ENCODE results near the gene CLCN2. TPM values are rescaled to one million over a fixed set of nuclear protein-coding genes. Genes with fewer than 3 reads are reported as not detected.
A peak's percentile ranks its signal among the peaks of the same experiment; 100 is the strongest.

The CLCN2 gene
- total and polyA plus RNA-seq, 11 donors: 1.2 to 3.6 (median 2.0) TPM

DNA sequence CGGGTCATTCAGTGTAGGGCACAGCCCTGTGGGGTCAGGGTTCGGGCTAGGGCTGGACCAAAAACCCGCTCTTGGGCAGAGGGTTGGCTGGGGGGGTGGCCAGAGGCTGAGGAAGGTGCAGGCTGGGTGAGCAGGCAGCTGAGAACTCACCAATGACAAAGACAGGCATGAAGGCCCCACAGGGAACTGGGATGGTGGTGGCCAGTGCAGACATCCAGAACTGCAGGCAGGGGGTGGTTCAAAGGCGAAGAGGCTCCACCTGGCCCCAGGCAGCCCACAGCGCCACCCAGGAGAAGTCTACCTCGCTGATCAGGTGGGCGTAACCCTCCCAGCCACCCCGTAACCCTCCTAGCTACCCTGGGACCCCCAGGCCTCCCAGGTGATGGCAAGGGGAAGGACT lies 6.7 kb downstream of the CLCN2 start:
- no peaks in the 10 kb centered on the region for H3K9me3 ChIP-seq
- ATAC-seq (no peak), DNase-seq (no peak)
- peaks cover 0 to 8% (median 0%) of the 10 kb centered on the region in 12 donors for H3K4me1 ChIP-seq
- intact Hi-C loops (cut with DNase I): loop anchor here in 1 of 10 donors (5.0 kb wide), 1 partner anchor 47 kb away; no protein-coding TSS in a partner anchor
- H3K4me3 ChIP-seq: no peak overlapping the region
- 74 to 84% (median 83%) methylated on average over 4 to 8 of the region's 8 CpGs for WGBS, 4 donors
- no peaks in the 10 kb centered on the region for H3K27me3 ChIP-seq
- TF ChIP-seq POLR2A (IDR thresholded peaks at IDR 0.05): no peak
- TF ChIP-seq, protein P1, sequence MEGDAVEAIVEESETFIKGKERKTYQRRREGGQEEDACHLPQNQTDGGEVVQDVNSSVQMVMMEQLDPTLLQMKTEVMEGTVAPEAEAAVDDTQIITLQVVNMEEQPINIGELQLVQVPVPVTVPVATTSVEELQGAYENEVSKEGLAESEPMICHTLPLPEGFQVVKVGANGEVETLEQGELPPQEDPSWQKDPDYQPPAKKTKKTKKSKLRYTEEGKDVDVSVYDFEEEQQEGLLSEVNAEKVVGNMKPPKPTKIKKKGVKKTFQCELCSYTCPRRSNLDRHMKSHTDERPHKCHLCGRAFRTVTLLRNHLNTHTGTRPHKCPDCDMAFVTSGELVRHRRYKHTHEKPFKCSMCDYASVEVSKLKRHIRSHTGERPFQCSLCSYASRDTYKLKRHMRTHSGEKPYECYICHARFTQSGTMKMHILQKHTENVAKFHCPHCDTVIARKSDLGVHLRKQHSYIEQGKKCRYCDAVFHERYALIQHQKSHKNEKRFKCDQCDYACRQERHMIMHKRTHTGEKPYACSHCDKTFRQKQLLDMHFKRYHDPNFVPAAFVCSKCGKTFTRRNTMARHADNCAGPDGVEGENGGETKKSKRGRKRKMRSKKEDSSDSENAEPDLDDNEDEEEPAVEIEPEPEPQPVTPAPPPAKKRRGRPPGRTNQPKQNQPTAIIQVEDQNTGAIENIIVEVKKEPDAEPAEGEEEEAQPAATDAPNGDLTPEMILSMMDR (IDR thresholded peaks at IDR 0.05): no peak
- H3K27ac ChIP-seq: no peak overlapping the region
- peaks cover 0 to 20% (median 2%) of the 10 kb centered on the region in 9 donors for H3K36me3 ChIP-seq

DNA sequence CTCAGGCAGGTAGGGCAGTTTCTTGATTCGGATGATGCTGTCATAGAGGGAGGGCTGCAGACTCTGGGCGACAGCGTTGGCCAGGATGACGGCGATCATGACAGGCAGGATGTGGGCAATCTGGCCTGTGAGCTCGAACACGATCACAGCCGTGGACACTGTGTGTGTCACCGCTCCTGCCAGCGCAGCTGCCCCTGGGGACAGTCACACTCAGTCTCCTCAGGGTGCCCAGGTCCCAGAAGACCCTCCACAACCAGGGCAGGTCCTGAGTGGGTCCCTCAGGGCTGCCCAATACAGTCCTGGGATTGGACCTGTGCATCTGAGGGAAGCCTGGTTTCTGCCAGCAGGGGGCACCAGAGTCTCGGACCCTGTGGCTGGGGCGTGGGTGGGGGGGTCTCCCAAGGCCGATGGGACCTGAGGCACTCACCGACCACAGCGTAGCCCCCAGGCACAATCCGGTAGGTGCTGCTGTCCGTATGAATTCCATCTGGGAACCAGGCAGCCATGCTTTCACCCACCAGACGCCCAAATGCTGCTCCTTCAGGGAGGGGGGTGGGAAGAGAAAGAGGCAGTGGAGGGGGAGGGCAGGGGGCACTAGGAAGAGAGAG lies 7.2 kb downstream of the CLCN2 start:
- no peaks in the 10 kb centered on the region for H3K27me3 ChIP-seq
- ATAC-seq (peak in 3 of 4 donors; percentile 17 to 41 (median 26)), DNase-seq (peak in 2 of 5 donors; percentile 50 to 57)
- no peaks in the 10 kb centered on the region for H3K9me3 ChIP-seq
- H3K36me3 ChIP-seq: peaks cover 0 to 20% (median 2%) of the 10 kb centered on the region in 9 donors
- no peak overlapping the region for H3K4me3 ChIP-seq
- TF ChIP-seq POLR2A (IDR thresholded peaks at IDR 0.05): no peak
- TF ChIP-seq, protein P1 (IDR thresholded peaks at IDR 0.05): peak; percentile 55 to 75 (median 66)
- intact Hi-C loops (cut with DNase I): no loop called here
- WGBS, 4 donors: 19 to 73% (median 55%) methylated on average over 8 to 18 of the region's 18 CpGs
- no peak overlapping the region for H3K27ac ChIP-seq
- peaks cover 0 to 4% (median 0%) of the 10 kb centered on the region in 12 donors for H3K4me1 ChIP-seq

DNA sequence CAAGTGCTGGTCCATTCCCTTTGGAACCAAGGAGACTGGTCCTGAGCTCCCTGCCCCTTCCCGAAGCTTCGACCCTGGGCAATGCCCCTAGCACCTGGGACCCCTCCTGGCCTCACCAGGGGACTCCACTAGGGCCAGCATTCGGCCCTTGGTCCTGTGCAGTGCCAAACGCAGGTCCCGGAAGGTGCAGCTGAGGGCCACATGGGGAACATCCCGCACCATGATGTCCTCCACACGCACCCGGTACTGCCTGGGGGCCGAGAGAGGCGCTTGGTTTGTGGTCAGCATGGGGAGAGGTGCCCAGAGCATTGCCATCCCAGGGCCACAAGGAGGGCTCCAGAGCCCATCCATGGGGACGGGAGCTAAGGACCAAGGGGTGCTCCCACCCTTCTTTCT lies 7.9 kb downstream of the CLCN2 start:
- Histone ChIP-seq H3K36me3 (peaks cover 0 to 20% (median 2%) of the 10 kb centered on the region in 9 donors), H3K4me3 (no peak overlapping the region), H3K9me3 (no peaks in the 10 kb centered on the region), H3K27me3 (no peaks in the 10 kb centered on the region), H3K4me1 (peaks cover 0 to 4% (median 0%) of the 10 kb centered on the region in 12 donors), H3K27ac (no peak overlapping the region)
- intact Hi-C loops (cut with DNase I): no loop called here
- ATAC-seq: peak in 1 of 4 donors; percentile 2
- DNase-seq: no peak
- TF ChIP-seq, protein P1 (IDR thresholded peaks at IDR 0.05): no peak
- no peak for TF ChIP-seq POLR2A (IDR thresholded peaks at IDR 0.05)
- WGBS, 4 donors: 95 to 100% (median 98%) methylated on average over 3 to 11 of the region's 11 CpGs

DNA sequence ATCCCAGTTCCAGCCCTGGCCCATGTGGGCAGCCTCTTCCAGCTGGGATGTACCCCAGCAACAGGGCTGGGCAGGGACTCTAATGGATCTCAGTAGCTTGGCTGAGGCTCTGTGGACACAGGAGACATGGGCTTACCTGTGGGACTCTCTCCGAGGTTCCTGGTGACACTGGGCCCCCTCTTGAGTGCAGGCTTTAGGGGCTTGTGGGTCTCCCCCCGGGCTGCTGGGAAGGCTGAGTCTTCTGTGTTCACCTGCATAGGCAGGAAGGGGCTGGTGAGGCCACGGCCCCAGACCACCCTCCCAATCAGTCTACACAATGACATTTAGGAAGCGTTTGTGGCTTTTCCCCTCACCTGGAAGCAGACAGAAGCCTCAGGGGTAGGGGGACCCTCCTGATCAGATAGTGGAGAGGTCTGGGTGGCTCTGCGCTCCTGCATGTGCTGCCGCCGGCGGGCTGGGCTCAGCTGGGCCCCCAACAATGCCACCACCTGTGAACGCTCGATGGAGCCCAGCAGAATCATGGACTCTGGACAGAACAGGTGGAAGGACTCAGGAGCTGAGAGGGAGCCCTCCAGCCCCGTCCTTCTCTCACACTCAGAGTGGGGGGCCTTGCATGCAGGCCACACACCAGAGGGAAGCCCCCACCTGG lies 8.4 kb downstream of the CLCN2 start:
- Histone ChIP-seq H3K9me3 (no peaks in the 10 kb centered on the region), H3K4me3 (no peak overlapping the region), H3K27me3 (no peaks in the 10 kb centered on the region), H3K4me1 (peaks cover 0 to 4% (median 0%) of the 10 kb centered on the region in 12 donors), H3K36me3 (peaks cover 0 to 20% (median 2%) of the 10 kb centered on the region in 9 donors), H3K27ac (no peak overlapping the region)
- no peak for ATAC-seq
- TF ChIP-seq, protein P1 (IDR thresholded peaks at IDR 0.05): no peak
- TF ChIP-seq POLR2A (IDR thresholded peaks at IDR 0.05): no peak
- intact Hi-C loops (cut with DNase I): no loop called here
- DNase-seq: no peak
- 87 to 98% (median 89%) methylated on average over 7 to 11 of the region's 11 CpGs for WGBS, 4 donors
